Body of pancreas (tissue), 4 donors: Measurements from ENCODE around the gene TNS2. TPM values are rescaled to one million over a fixed set of nuclear protein-coding genes. Genes with fewer than 3 reads are reported as not detected.

Experiments used
- ATAC-seq: fragments of 150-250 bp; one replicate; pipeline ENCODE4 v1.9.1; 2016
- DNase-seq, 4 donors: peaks; one replicate each; pipeline ENCODE4 v3.0.0-alpha.2; 2019
- H3K27ac ChIP-seq, 4 donors: fragments of 200-600 bp; sonication (generic); 1 replicate in 3 of 4; 2 replicates in 1 of 4; pipeline versions ENCODE4 v1.5.1 to v1.6.1; 2016 to 2019; ENCODE audit warnings: mild to moderate bottlenecking in 1 of 4, mixed read lengths in 1 of 4, moderate library complexity in 1 of 4
- H3K27me3 ChIP-seq, 2 donors: fragments of 200-600 bp; sonication (generic); one replicate each; pipeline ENCODE4 v1.6.0; 2016; ENCODE audit warnings: mild to moderate bottlenecking in 1 of 2
- H3K36me3 ChIP-seq, 2 donors: fragments of 200-600 bp; sonication (generic); replicated peaks in 1 of 2; 2 replicates each; pipeline ENCODE4 v1.5.1; 2016; ENCODE audit warnings: low read depth in 2 of 2; ENCODE audit not compliant: insufficient read depth in 1 of 2
- H3K4me1 ChIP-seq: fragments of 200-600 bp; sonication (generic); one replicate; pipeline ENCODE4 v1.6.0; 2016
- H3K4me3 ChIP-seq, 2 donors: fragments of 200-600 bp; sonication (generic); 1 replicate in 1 of 2; 2 replicates in 1 of 2; pipeline ENCODE4 v1.5.1; 2016 to 2019
- H3K9me3 ChIP-seq, 3 donors: fragments of 200-600 bp; sonication (generic); 1 replicate in 2 of 3; 2 replicates in 1 of 3; pipeline ENCODE4 v1.5.1; 2016
- POLR2A ChIP-seq, 3 donors: fragments of 450-650 bp; IDR thresholded peaks; one replicate each; pipeline ENCODE4 v1.6.1; 2016; ENCODE audit warnings: antibody characterized with exemption in 3 of 3, mild to moderate bottlenecking in 2 of 3
- WGBS, 2 donors: methylation state at CpG; one replicate each; pipeline ENCODE4 v1.1.5; 2017; 5-methylcytosine and 5-hydroxymethylcytosine counted together
- intact Hi-C: fragments of 100-400 bp; cut with DNase I; formaldehyde crosslinking; loops from one replicate; pipeline ENCODE4 v1.15.1; 2023
- total RNA-seq, 2 donors: library from RNA; depleted of rRNA; stranded (reverse); fragments of >200 nt; gene quantifications; one replicate each; pipeline ENCODE4 v1.1.0, GENCODE V29; 2016
- TF ChIP-seq, protein P1 (sequence below), 7 experiments: fragments of 450-650 bp in 4 of 7; fragments of 200-600 bp in 3 of 7; sonication (generic) in 3 of 7; IDR thresholded peaks; one replicate each; pipeline ENCODE4 v1.5.1; 2016 to 2019; ENCODE audit warnings: antibody characterized with exemption in 7 of 7

The TNS2 gene
- total RNA-seq, 2 donors from 2014 or later = 75.5 to 113 TPM

GRCh38 chr12:53068811-53069585, 19.1 kb downstream of the TNS2 start:
- Histone ChIP-seq H3K9me3 (no peaks in the 10 kb centered on the region), H3K4me3 (no peak overlapping the region), H3K27ac (peak overlapping the region in 1 of 4 donors; percentile 13), H3K36me3 (peaks cover 0 to 21% of the 10 kb centered on the region in 2 donors), H3K27me3 (no peaks in the 10 kb centered on the region), H3K4me1 (peaks cover 4% of the 10 kb centered on the region)
- intact Hi-C loops = loop anchor here (5.0 to 10.0 kb wide), 2 partner anchors 33 to 126 kb away; partner anchors contain the start of gene SOAT2
- ATAC-seq = no peak
- peak in 1 of 4 donors; percentile 1 for DNase-seq
- WGBS, 2 donors = 78% methylated on average over 15 of the region's 15 CpGs
- no peak for TF ChIP-seq POLR2A (IDR thresholded peaks at IDR 0.05)
- TF ChIP-seq, protein P1, sequence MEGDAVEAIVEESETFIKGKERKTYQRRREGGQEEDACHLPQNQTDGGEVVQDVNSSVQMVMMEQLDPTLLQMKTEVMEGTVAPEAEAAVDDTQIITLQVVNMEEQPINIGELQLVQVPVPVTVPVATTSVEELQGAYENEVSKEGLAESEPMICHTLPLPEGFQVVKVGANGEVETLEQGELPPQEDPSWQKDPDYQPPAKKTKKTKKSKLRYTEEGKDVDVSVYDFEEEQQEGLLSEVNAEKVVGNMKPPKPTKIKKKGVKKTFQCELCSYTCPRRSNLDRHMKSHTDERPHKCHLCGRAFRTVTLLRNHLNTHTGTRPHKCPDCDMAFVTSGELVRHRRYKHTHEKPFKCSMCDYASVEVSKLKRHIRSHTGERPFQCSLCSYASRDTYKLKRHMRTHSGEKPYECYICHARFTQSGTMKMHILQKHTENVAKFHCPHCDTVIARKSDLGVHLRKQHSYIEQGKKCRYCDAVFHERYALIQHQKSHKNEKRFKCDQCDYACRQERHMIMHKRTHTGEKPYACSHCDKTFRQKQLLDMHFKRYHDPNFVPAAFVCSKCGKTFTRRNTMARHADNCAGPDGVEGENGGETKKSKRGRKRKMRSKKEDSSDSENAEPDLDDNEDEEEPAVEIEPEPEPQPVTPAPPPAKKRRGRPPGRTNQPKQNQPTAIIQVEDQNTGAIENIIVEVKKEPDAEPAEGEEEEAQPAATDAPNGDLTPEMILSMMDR (IDR thresholded peaks at IDR 0.05) = no peak

- Histone ChIP-seq H3K4me3 (no peak overlapping the region), H3K4me1 (peaks cover 11% of the 10 kb centered on the region), H3K27me3 (no peaks in the 10 kb centered on the region), H3K27ac (peak overlapping the region in 1 of 4 donors; percentile 13), H3K36me3 (peaks cover 0 to 23% of the 10 kb centered on the region in 2 donors), H3K9me3 (no peaks in the 10 kb centered on the region)
- intact Hi-C loops = loop anchor here (5.0 to 10.0 kb wide), 2 partner anchors 32 to 125 kb away; partner anchors contain the start of gene SOAT2
- DNase-seq (peak in 1 of 4 donors; percentile 31), ATAC-seq (no peak)
- 77 to 81% methylated on average over 9 to 12 of the region's 12 CpGs for WGBS, 2 donors
- TF ChIP-seq, protein P1 (IDR thresholded peaks at IDR 0.05) = no peak
Observed at GRCh38 chr12:53069621-53070410, 20.0 kb downstream of the TNS2 start.

DNA sequence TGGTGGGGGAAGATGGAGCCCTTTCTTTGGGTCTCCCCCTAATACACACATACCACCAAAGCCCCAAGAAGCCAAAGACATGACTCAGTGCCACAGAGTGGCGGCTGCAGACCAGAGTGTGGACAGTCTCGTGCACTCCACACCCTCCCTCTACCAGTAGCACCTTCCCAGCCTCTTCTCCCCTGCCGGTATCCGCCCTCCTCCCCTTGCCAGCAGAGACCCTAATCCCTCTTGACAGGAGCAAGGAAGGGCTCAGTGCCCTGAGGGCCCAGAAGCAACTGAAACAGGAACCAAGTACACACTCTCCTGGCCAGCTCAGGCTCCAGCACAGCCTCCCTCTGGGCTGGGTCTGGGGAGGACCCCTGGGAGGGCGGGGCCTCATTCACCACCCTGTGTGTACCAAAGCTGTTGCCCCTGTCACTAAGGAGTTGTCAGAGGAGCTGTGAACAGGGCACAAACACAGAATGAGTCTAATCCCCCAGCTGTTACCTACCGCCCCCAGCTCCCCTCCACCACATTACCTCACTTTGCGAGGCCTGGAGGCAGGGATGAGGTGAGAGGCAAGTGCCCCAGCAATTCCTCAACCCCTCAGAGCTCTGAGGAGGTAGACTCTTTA, 21.1 kb downstream of the TNS2 start:
- 87% methylated on average over 5 to 7 of the region's 7 CpGs for WGBS, 2 donors
- TF ChIP-seq, protein P1 (IDR thresholded peaks at IDR 0.05) = no peak
- TF ChIP-seq POLR2A (IDR thresholded peaks at IDR 0.05) = no peak
- Histone ChIP-seq H3K9me3 (no peaks in the 10 kb centered on the region), H3K36me3 (peaks cover 0 to 21% of the 10 kb centered on the region in 2 donors), H3K27ac (peak overlapping the region in 1 of 4 donors; percentile 20), H3K4me3 (no peak overlapping the region), H3K4me1 (peaks cover 15% of the 10 kb centered on the region), H3K27me3 (no peaks in the 10 kb centered on the region)
- ATAC-seq (no peak), DNase-seq (no peak)
- intact Hi-C loops = no loop called here

GRCh38 chr12:53071591-53072551, 22.0 kb downstream of the TNS2 start:
- H3K27me3 ChIP-seq = no peaks in the 10 kb centered on the region
- H3K36me3 ChIP-seq = peaks cover 0 to 21% of the 10 kb centered on the region in 2 donors
- ATAC-seq (no peak), DNase-seq (peak in 3 of 4 donors; percentile 39 to 57 (median 48))
- H3K9me3 ChIP-seq = no peaks in the 10 kb centered on the region
- H3K4me3 ChIP-seq = no peak overlapping the region
- H3K27ac ChIP-seq = peak overlapping the region in 2 of 4 donors; percentile 20 to 47
- 72 to 79% methylated on average over 11 of the region's 11 CpGs for WGBS, 2 donors
- no peak for TF ChIP-seq POLR2A (IDR thresholded peaks at IDR 0.05)
- TF ChIP-seq, protein P1 (IDR thresholded peaks at IDR 0.05) = no peak
- intact Hi-C loops = no loop called here
- peaks cover 24% of the 10 kb centered on the region for H3K4me1 ChIP-seq
